Measurements from ENCODE around the gene PARP16. TPM values are rescaled to one million over a fixed set of nuclear protein-coding genes. Genes with fewer than 3 reads are reported as not detected.

PARP16 gene, protein sequence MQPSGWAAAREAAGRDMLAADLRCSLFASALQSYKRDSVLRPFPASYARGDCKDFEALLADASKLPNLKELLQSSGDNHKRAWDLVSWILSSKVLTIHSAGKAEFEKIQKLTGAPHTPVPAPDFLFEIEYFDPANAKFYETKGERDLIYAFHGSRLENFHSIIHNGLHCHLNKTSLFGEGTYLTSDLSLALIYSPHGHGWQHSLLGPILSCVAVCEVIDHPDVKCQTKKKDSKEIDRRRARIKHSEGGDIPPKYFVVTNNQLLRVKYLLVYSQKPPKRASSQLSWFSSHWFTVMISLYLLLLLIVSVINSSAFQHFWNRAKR
- polyA plus RNA-seq (ENCODE audit: insufficient read length): 11.9 TPM

DNA sequence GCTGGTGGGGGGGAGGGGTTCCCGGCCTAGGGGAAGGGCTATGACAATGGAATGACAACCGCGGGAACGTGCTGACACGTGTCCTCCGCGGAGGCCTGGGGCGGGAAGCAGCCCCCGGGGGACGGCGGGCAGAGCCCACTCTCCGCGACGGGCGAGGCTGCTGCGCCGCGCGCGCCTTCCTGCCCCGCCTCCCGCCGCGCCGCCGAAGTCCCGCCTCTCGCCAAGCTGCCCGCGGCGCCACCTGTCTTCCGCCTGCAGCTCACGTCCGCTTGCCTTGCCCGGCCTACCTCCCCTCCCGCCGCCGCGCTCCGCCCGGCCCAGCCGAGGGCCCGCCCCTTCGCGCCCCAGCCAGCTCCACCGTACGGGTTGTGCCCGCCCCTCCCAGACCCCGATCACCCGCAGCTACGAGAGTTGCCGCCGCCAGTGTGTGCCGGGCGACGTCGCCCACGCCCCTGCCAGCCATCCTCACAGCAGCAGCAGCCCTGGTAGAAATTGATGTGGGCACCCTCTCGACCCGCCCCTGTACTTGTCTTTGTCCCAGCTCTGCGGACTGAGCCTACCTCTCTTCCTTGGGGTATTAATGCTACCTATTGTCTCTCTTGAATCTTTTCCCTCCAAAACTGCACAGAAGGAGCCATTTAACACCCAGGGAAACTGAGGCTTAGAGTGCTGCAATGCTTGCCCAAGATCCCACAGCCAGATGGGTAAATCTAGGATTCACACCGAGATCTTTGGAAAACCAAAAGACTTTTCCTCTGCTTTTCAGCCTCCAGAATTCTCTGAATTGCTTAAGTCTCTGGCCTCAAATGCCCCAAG lies at the start of gene PARP16:
PARP16 (minus strand) TSS at position 180 of the 816 bp plus-strand sequence. CDS start 457 bp downstream, outside the sequence.
- peak; percentile 89 for DNase-seq

DNA sequence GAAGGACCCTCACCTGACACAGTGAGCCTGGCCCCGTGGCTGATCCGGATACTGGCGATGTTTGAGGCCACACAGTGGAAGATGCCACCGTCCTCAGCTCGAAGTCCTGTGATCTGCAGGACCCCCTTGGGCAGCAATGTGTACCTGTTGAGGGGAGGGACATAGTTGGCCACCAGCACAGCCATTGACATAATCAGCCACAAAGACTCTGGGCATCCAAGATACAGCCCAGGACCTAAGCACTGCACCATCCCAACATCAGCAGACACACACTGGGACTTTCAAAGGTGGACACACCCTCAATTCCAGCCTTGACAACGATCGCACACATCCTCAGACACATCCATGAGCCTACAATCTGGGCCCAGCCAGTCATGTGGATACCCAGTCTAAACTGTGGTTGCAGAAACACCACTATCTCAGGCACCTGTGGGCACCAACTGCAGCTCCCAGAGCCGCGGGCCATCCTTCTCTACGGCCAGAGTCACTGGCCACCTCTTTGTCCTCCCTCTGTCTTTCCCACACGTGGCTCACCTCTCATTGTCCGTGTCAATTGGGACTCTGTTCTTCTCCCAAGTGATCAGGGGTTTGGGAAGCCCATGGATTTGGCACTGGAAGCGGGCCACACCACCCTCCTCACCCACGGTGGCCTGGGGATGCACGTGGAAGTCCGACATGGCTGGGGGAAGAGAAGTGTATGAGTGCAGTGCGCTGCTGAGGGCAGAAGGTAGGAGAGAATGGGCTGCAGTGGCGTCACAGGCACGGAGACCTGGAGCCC lies 48.8 kb upstream of the PARP16 start:
- no peak for DNase-seq

DNA sequence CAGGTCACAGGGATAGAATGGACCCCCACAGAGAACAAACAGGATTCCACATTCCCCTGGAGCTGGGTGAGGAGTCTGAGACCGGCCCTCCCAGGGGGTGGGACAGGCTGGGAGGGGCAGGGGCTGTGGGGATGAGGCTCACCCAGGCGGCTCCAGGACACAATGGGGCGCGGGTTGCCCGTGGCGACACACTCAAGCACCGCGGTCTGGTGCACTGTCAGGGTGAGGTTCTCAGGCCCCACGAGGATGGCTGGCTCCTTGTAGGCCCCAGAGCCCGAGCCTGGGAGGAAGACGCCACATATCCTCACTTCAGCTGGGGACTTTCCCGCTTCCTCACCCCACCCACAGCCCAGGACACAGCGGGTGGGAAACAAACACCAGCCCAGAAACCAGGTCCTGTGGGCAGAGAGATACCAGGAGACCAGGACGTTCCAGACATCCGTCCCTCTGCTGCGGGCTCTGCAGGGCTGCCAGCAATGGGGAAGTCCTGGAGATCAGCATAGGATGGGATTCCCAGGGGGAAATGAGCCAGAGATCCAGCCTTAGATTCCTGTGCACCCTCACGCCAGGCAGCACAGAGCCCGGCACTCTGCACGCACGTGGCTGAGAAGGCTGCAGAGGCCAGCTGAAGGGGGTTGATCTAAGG lies 48.0 kb upstream of the PARP16 start:
- DNase-seq: no peak

DNA sequence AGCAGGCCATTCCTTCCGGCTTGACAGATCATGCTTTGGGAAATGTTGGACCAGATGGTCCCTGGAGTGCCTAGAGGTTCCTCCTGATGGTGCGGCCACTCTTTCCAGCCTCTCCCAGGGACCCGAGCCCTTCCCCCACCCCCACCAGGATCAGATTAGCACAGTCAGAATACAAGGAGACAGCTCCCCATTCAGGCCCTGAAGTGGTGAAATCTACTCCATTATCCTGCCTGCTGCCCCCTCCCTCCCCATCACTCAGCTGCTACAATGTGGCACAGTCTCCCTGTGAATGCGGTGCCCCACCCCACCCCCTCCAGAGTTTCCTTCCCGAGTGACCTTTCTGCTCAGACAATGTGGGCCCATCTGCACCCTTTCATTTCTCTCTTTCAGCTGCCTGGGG lies 47.2 kb upstream of the PARP16 start:
- no peak for DNase-seq

DNA sequence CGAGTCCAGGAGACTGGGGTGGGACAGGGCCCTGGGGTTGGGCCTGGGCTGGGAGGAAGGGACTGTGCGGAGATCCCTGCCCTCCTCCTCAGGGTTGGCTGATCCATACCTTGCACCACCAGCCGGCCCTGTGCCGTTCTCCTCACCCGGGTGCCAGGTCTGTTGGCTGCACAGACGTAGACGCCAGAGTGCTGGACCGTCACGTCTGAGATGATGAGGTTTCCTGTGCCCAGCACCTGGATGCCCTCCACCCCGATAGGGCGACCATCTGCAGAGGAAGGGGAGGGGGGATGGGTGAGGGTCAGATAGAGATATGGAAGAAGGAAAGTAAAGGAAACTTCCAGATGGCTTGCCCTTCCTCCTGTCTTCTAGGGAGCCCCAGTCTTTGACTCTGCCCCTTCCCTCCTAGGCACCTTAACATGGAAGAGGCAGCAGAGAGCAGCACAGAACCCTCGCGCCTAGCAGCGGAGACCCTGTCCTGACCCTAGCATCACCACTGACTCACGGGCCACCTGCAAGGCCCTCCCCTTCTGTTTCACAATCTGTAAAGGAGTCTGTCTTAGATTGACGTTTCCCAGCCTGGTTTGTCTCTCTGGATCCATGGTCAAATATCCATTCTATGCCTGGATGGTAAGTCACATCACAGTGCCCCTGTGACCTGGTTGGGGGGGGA lies 46.6 kb upstream of the PARP16 start:
- DNase-seq: no peak

DNA sequence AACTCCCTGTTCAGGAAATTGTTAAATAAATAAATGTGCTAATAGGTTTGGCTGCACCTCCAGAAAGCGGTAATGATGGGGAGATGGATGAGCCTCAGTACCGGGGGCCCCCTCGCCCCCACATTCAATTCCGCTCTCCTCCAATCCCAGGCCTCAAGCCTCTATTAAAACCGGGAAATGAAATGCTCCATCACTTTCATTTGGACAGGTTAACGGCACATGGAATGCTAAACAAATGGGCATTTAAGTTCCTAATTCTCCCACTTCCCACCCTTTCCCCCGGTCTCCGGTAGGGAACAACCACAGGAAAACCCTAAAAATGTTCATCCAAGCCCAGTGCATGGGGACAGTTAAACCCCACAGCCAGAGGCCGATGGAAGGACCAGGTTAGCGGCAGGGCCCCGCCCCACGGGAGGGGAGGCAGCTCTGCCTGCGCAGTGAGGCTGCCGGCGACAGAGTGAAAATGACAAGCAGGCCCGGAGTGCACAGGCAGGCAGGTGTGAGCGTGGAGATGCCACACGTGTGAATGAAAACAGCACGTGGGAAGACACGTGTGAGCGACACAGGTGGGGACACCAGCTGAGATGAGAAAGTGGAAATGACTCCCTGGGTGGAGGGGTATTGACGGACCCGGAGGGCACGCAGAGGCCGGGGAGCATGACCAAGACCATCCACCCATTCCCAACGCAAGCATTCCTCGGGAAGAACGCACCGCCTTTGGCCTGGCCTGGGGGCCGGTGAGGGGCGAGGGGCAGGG lies 45.9 kb upstream of the PARP16 start:
- DNase-seq: no peak

DNA sequence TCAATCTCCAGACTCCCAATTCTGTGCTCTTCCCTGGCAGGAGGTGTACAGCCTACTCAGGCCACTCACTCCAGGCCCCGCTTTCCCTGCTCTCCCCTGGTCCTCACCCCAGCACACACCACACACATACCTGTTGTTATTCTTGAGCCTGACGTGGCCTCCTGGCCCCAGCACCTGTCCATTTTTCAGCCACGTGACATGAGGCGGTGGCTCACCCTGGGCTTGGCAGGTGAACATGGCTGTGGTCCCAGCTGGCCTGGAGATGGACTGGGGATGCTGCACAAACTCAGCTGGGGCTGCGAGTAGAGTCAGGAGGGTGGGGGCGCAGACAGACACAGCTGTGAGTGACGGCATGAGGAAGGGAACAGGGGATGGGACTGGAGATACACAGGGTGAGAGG lies 45.1 kb upstream of the PARP16 start:
- DNase-seq: no peak

DNA sequence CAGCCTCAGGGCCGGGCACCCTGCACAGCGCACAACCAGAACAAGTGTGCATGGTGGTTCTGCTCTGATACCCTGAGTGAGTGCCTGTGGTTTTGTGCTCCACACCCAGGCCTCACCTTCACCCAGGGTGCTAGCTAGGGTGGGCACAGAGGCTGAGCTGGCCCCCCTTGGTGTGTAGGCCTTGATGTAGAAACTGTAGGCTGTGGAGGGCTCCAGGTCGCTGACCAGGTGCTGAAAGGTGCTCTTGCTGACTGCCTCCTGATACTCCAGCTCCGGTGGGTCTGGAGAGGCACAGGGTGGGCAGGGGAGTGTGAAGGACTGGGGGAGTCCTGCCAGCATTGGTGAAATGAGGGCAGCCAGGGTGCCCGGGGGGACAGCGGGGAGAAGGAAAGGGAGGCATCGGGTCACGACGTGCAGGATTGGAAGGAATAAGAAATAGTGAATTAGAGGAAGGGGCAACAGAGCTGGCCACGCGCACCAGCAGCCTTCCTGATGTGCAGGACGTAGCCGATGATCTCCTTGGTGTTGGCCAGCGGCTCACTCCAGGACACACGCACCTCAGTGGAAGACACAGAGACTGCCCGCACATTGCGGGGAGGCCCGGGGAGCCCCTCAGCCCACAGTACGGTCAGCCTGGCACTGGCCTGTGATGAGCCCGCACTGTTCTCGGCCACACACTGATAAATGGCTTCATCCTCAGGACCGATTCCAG lies 44.4 kb upstream of the PARP16 start:
- no peak for DNase-seq

DNA sequence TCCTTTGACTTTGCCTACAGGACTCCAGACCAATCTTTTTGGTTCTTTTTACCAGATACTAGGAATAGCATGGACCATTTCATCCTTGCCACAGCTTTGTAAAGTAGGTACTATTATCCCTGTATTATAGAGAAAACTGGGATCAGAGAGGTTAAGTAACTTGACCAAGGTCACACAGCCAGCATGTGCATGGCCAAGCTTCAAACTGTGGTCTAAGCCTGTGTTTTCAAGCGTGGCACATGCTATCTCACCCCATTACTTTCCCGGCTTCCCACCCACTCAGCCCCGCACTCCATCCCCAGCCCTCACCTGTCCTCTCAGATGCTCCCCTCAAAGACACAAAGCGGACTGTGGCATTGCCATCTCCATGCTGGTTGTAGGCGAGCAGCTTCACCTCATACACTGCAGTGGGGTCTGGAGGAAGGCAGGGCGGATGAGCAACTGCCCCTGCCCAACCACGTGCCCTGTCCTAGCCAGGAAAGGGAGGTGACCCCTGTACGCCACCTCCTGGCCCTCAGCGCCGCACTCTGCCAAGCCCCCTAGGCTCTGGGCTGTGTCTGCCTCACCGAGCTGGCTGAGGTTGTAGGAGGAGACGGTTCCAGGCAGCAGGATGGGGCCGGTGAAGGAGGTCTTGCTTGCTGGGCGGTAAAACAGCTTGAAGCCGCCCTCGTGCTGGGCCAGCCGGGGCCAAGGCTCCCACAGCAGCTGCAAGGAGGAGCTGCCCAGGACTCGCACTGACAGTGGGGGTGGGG lies 43.5 kb upstream of the PARP16 start:
- DNase-seq: no peak

DNA sequence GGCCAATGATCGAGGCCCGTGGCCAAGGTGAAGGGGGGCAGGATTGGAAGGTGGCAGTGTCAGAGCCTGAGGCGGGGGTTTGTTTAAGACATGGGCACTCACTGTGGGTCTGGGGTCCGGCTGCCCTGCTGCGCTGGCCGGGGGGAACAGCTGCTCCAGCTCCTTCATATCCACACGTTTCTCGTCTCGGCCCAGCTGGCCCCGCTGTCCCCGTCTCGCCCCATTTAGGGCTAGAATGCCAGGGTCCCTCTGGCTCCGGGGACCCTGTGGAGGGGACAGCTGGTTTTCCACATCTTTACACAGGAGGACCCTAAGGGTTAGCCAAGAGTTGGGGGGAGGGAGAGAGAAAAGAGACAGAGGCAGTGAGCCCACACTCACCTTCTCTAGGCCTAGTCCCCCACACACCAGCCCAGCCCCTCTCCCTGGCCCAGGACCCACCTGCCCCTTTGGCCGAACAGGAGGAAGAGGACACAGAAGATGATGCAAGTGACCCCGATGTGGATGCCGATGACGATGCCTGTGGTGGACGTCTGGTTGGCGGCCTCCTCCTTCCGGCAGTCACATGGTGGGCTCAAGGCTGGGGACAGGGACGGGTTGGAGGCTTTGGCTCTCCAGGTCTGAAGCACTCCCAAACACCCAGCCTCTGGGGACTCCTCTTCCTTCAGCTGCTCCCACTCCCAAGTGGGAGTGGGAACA lies 42.8 kb upstream of the PARP16 start:
- no peak for DNase-seq

DNA sequence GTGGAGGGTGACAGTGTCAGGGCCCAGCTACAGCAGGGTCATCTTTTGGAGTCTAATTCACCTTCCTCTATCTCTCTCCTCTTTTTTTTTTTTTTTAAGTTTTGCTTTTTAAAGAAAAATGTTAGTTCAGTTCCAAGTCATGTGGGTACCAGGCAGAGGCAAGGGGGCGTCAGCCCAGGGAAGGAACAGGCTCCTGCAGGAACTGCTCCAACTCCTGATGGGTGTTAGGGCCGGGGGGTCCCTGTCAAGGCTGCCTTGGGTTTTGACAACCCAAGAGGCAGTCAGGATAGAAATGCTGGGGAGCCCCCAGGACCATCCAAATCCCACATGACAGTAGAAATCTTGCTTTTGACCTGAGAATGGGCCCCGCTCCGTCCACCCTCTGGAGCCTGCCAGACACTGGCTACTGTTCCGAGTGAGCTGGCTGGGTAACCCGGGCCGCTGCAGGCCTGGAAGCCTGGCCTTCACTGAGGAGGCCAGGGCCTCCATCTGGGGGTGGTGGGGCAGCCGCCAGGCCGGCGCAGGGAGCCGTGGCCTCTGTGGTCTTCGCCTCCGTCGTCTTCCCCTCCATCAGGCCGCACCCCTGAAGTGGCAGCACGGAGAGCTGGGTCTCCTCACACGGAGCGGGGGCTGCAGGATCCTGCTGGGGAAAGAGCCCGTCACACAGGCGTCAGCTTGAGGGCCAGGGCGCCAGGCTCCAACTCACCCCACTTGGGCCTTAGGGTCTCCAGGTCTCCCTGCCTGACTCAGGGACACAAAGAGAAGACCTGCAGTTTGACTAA lies 42.0 kb upstream of the PARP16 start:
- no peak for DNase-seq

DNA sequence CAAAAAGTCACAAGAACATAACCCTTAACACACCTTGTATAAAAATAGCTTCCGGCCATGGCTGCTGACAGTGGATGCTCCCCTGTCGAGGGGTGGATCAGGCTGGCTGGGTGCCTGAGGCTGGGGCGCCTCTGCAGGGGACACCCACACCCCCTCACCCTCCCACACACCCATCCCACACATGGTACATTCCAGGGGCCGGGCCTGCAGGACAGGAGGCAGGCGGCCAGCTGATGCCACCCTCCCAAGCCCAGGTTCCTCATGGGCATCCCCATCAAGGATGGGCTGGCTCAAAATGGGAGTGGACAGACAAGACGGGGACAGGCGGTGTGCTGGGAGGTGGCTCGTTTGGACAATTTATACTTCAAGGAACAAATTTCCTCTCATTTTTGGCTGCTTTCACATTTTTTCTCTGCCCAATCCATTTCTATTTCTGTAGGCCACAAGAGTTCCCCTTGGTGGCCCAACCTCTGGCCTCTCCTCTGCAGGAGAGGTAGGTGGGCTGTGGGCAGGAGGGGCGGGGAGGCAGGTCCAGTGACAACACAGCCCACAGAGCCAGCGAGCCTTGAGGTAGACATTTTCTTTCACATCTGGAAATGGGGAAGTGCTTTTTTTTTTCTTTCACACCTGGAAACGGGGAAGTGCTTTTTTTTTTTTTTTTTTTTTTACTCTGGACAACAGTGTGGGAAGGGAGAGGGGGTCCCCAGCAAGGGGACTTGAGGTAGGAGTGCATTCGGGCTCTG lies 41.1 kb upstream of the PARP16 start:
- no peak for DNase-seq

DNA sequence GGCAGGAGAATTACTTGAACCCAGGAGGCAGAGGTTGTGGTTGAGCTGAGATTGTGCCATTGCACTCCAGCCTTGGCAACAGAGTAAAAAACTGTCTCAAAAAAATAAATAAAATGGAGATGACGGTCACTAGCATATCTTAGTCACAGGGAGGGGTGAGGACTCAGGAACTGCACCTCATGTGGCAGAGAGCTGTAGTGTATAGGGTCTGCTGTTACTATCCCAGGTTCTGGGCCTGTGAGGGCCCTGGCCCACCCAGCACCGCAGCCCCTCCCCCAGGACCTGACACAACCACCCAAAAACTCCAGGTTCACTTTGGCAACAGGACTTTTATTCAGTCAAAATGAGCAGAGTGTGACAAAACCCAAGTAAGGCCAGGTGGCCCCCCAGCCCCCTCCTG lies 40.1 kb upstream of the PARP16 start:
- no peak for DNase-seq

DNA sequence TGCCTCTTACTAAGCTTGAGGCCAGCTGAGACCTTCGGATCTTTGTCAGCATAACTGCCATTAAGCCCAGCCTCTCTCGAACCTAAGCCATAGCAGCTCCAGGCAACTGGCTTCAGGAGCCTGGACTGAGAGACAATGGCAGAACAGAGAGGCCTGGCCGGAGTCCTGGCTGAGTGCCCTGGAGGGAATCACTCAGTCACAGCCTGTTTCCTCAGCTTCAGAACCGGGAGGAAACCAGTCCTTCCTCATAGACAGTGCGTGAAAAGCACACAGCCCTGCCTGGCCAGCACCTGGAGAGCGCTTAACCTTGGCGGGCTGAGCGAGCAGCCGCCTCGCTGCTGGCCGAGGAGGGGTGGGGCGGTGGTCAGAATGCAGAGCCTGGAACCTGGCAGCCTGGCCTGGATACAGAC lies 39.4 kb upstream of the PARP16 start:
- DNase-seq: peak; percentile 45

DNA sequence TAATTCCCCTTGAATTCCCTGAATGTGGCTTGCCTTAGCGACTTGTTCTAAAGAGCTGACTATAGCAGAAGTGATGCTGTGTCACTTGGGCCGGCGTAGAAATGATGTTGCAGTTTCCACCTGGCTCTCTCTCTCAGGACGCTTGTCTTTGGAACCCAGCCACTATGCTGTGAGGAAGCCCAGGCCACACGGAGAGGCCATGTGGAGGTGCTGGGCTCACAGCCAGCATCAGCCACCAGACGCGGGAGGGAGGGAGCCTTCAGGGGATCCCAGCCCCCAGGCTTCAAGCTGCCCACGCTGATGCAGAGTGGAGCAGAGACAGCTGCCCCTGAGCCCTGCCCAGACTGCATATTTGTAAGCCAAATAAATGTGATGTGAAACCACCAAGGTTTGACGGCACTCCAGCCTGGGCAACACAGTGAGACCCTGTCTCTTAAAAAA lies 36.4 kb upstream of the PARP16 start:
- DNase-seq: peak; percentile 60

DNA sequence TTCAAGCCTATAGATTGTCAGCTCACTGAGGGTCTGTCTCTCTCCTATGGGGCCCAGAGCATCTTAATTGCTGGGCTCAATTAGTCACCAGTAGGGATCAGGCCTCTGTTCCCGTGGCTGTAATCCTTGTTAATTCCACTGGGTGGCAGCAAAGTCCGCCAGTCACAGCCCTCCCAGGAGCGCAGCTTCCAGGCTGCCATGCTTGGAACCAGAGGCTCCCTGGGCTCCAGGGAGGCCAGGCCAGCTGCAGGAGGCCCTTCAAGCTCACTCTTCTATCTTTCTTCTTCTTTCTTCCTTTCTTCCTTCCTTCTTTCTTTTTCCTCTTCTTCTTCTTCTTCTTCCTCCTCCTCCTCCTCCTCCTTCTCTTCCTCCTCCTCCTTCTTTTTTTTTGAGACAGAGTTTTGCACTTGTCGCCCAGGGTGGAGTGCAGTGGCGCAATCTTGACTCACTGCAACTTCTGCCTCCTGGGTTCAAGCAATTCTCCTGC lies 32.2 kb upstream of the PARP16 start:
- DNase-seq: peak; percentile 84

DNA sequence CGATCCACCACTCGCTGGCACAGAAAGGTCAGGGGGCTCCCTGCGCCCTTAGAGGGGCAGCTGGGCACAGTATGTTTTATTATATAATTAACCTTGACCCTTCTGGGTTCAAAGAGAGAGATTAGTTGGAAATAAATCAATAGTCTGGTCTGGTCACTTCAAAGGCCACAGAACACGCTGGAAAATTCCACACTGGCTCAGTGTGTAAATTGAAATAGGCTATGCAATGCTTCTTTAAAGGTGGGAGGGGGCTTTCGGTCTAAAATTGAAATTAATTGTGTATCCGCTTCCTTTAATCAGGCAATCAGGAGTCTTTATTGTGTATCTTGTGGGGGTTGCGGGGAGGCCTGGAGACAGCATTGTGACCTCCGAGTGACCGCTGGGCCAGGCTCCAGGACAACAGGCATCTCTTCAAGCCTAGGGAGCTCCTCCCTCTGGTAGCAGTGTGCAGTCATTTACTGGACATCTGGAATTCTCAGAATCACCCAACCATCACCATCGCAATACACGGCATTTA lies 25.8 kb upstream of the PARP16 start:
- peak; percentile 69 for DNase-seq

Data from hindlimb muscle (tissue), 1 donor.